Duodenal mucosa (tissue), 2 donors: ENCODE data around the gene NOP16.
"Not testable (repeated sequence)": the region's sequence is repeated elsewhere in the genome, so short reads cannot be mapped to it uniquely, and the experiment has no call there.

Experiments used
- H3K27ac ChIP-seq: one replicate; pipeline ENCODE4 v1.7.0; 2013; ENCODE audit warnings: low read depth, low read length
- H3K27me3 ChIP-seq, 2 donors: one replicate each; pipeline ENCODE4 v1.7.0; 2013; ENCODE audit warnings: low read length in 2 of 2, control low read depth in 1 of 2; ENCODE audit not compliant: insufficient read depth in 2 of 2, control insufficient read depth in 1 of 2
- H3K36me3 ChIP-seq, 2 donors: one replicate each; pipeline ENCODE4 v1.7.0; 2013; ENCODE audit warnings: low read length in 2 of 2, control low read depth in 1 of 2; ENCODE audit not compliant: insufficient read depth in 2 of 2, control insufficient read depth in 1 of 2
- H3K4me1 ChIP-seq, 2 donors: one replicate each; pipeline ENCODE4 v1.7.0; 2013; ENCODE audit warnings: low read length in 2 of 2, control low read depth in 1 of 2; ENCODE audit not compliant: insufficient read depth in 2 of 2, control insufficient read depth in 1 of 2
- H3K4me3 ChIP-seq, 2 donors: one replicate each; pipeline ENCODE4 v1.7.0; 2013; ENCODE audit warnings: low read length in 2 of 2, low read depth in 1 of 2
- H3K9ac ChIP-seq, 2 donors: one replicate each; pipeline ENCODE4 v1.7.0; 2013; ENCODE audit warnings: low read length in 2 of 2, low read depth in 1 of 2
- H3K9me3 ChIP-seq, 2 donors: one replicate each; pipeline ENCODE4 v1.7.0; 2013; ENCODE audit warnings: low read length in 2 of 2, control low read depth in 1 of 2; ENCODE audit not compliant: control insufficient read depth in 1 of 2

The NOP16 gene

GRCh38 chr5:176410486-176411180 is 22.2 kb upstream of the NOP16 start:
- H3K27ac ChIP-seq: no peak overlapping the region
- H3K36me3 ChIP-seq: peaks cover 27 to 43% of the 10 kb centered on the region in 2 donors
- no peaks in the 10 kb centered on the region for H3K27me3 ChIP-seq
- H3K9ac ChIP-seq: no peak overlapping the region
- H3K9me3 ChIP-seq: no peaks in the 10 kb centered on the region
- H3K4me3 ChIP-seq: no peak overlapping the region
- H3K4me1 ChIP-seq: peaks cover 45 to 48% of the 10 kb centered on the region in 2 donors

- no peak overlapping the region for H3K27ac ChIP-seq
- H3K4me1 ChIP-seq: peaks cover 44 to 47% of the 10 kb centered on the region in 2 donors
Measured at GRCh38 chr5:176409765-176410164, 21.4 kb upstream of the NOP16 start.

GRCh38 chr5:176408590-176408989 is 20.2 kb upstream of the NOP16 start:
- Histone ChIP-seq H3K4me1 (peaks cover 41 to 45% of the 10 kb centered on the region in 2 donors), H3K36me3 (peaks cover 27 to 45% of the 10 kb centered on the region in 2 donors), H3K9me3 (no peaks in the 10 kb centered on the region), H3K9ac (no peak overlapping the region), H3K27ac (no peak overlapping the region), H3K27me3 (no peaks in the 10 kb centered on the region), H3K4me3 (no peak overlapping the region)

More at GRCh38 chr5:176409765-176410164, 21.4 kb upstream of the NOP16 start:
- Histone ChIP-seq H3K27me3 (no peaks in the 10 kb centered on the region), H3K4me3 (no peak overlapping the region), H3K9ac (no peak overlapping the region), H3K9me3 (no peaks in the 10 kb centered on the region), H3K36me3 (peaks cover 27 to 45% of the 10 kb centered on the region in 2 donors)

DNA sequence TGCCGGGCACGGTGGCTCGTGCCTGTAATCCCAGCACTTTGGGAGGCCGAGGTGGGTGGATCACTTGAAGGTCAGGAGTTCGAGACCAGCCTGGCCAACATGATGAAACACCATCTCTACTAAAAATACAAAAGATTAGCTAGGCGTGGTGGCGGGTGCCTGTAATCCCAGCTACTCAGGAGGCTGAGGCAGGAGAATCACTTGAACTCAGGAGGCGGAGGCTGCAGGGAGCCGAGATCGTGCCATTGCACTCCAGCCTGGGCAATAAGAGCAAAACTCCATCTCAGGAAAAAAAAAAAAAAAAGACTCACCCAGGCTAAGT is 19.8 kb upstream of the NOP16 start:
- H3K9me3 ChIP-seq, H3K9ac ChIP-seq, H3K27ac ChIP-seq, H3K4me3 ChIP-seq, H3K27me3 ChIP-seq: not testable (repeated sequence)
- Histone ChIP-seq H3K4me1 (peaks cover 38 to 47% of the 10 kb centered on the region in 2 donors), H3K36me3 (peaks cover 27 to 45% of the 10 kb centered on the region in 2 donors)

DNA sequence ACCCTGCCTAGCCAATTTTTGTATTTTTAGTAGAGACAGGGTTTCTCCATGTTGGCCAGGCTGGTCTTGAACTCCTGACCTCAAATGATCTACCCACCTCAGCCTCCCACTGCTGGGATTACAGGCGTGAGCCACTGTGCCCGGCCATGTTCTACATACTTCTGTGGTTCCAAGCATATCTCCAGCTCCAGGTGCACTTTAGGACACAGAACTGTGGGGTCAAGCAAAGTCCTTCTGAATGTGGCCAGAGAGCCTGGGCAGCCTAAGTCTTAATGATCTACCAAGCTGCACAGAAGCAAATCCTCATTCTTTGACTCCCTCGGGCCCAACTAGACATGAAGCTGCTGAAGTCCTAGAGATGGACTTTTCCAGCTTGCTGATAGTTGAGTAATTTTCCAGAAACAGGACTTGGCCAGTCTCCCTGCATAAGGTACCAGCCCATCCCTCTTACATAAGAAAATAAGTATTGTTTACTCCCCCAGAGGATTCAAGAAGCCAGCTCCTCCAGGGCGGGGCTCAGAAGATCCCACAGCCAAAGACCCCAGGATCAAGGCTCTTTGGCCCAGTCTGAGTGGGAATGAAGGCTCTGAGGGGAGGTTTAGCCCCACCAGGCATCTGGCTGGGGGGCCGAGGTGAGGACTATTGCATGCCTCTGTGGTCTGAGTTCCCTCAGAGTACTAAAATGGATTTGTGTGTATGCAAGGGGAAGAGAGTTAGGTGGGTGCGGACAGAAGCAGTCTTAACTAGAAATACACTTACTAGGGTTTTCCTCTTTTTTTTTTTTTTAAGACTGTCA is 19.3 kb upstream of the NOP16 start:
- Histone ChIP-seq H3K9me3 (no peaks in the 10 kb centered on the region), H3K27ac (no peak overlapping the region), H3K27me3 (no peaks in the 10 kb centered on the region), H3K9ac (no peak overlapping the region), H3K36me3 (peaks cover 27 to 45% of the 10 kb centered on the region in 2 donors), H3K4me1 (peaks cover 32 to 52% of the 10 kb centered on the region in 2 donors), H3K4me3 (no peak overlapping the region)

DNA sequence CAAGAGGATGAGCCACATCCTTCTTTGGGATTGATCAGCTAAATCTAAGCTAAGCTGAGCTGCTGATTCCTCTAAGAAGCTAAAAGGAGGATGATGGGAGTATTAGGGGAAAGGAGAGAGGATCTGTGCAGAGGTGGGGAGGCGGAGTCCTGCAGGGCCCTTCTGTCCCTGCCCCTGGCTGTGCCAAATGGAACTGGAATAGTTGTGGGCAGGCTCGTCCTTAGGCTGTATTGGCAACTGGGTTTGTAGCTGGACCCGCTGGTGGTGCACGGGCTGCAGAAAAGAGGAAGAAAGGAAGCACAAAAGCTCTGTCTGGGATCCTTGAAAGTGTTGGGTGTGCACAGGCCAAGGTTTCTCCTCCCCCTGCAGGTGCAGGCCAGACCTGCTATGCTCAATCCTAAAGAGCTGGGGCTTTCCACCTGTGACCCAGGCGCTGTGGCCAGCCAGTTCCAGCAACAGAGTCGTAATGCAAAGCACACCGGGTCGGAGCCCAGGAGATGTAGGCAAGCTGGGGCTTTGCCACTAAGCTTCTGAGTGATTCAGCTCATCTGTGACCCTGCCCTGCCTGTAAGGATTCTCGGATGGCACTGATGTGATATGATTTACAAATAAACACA is 18.1 kb upstream of the NOP16 start:
- Histone ChIP-seq H3K4me3 (no peak overlapping the region), H3K9ac (peak overlapping the region in 1 of 2 donors; percentile 32), H3K36me3 (peaks cover 23 to 42% of the 10 kb centered on the region in 2 donors), H3K4me1 (peaks cover 38 to 56% of the 10 kb centered on the region in 2 donors), H3K27ac (no peak overlapping the region), H3K9me3 (no peaks in the 10 kb centered on the region), H3K27me3 (no peaks in the 10 kb centered on the region)

DNA sequence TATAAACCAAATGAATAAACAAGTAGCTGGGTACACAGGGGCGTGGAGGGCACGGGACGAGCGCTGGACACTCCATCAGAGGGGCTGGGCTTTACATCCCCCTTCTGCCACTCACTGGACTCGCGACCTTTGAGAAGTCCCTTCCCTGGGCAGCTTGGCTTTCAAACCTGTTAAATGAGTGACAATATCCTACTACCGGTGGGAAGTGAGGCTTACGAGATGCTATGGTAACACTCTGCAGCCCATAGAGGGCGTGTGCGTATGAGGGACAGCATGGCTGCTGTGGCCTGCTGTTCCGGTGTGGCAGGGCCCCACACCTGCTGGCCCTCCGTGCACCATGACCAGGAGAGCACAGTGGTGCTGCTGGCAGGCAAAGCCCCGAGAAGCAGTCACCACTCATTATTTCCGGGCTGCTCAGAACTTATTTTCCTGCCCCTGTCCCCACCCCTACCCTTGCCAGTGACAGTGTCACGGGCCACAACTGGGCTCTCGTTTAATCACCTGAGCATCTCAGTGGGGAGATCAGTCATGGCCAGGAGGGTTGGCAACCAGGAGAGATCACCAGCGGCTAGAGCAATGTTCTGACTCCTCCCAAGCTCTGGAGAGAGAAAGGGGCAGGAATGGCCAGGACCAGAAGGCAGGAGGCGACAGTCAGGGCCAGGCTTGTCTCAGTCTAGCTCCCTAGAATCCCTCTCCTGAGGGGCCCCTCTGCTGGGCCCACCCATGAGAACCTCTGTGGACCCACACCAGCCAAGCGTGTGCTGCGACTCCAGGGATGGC is 17.4 kb upstream of the NOP16 start:
- Histone ChIP-seq H3K27me3 (no peaks in the 10 kb centered on the region), H3K27ac (no peak overlapping the region), H3K36me3 (peaks cover 23 to 40% of the 10 kb centered on the region in 2 donors), H3K9me3 (no peaks in the 10 kb centered on the region), H3K9ac (no peak overlapping the region), H3K4me3 (no peak overlapping the region), H3K4me1 (peaks cover 41 to 57% of the 10 kb centered on the region in 2 donors)

- Histone ChIP-seq H3K36me3 (peaks cover 8 to 25% of the 10 kb centered on the region in 2 donors), H3K9ac (peak overlapping the region in 1 of 2 donors; percentile 48), H3K27ac (peak overlapping the region; percentile 56), H3K9me3 (no peaks in the 10 kb centered on the region), H3K4me3 (peak overlapping the region in 1 of 2 donors; percentile 10), H3K4me1 (peaks cover 44 to 55% of the 10 kb centered on the region in 2 donors), H3K27me3 (no peaks in the 10 kb centered on the region)
Measured at GRCh38 chr5:176401281-176402205, 13.1 kb upstream of the NOP16 start.
